GM12878 (cell line): ENCODE data around the gene ETS1. TPM values are rescaled to one million over a fixed set of nuclear protein-coding genes. Genes with fewer than 3 reads are reported as not detected.

Experiments
- CHD2 ChIP-seq: IDR thresholded peaks from 2 replicates; pipeline ENCODE4 v1.6.1; 2011; ENCODE audit warnings: low read depth, low read length, improper control_type of control experiment, borderline replicate concordance
- EZH2 ChIP-seq: IDR thresholded peaks from 2 replicates; pipeline ENCODE4 v1.6.1; 2012; ENCODE audit warnings: low read depth, mild to moderate bottlenecking, control low read depth, inconsistent platforms, low read length, borderline replicate concordance; ENCODE audit not compliant: control insufficient read depth
- MYB ChIP-seq: fragments of 150-350 bp; IDR thresholded peaks from 2 replicates; pipeline ENCODE4 v1.6.1; 2014; ENCODE audit warnings: mild to moderate bottlenecking, low read depth, low read length, borderline replicate concordance
- RCOR1 ChIP-seq: conservative IDR thresholded peaks from 2 replicates; pipeline ENCODE4 v1.6.1; 2012; ENCODE audit warnings: low read depth, low read length, improper control_type of control experiment
- SP1 ChIP-seq: IDR thresholded peaks from one replicate; pipeline ENCODE4 v1.6.1; 2011; ENCODE audit warnings: low read depth, low read length
- ZBTB40 ChIP-seq: fragments of 450-650 bp; IDR thresholded peaks from 2 replicates; pipeline ENCODE4 v1.6.1; 2016; ENCODE audit warnings: mild to moderate bottlenecking, moderate library complexity, borderline replicate concordance
- polyA plus RNA-seq, 11 experiments: library from polyadenylated mRNA; depleted of rRNA in 4 of 11; unstranded in 6 of 11; stranded (reverse) in 5 of 11; fragments of >200 nt; fragmentation: Nextera tagmentation in 4 of 11; fragmentation: Illumina TruSeq in 1 of 11; extraction: Ambion mirVana in 4 of 11; extraction: Trizol in 1 of 11; gene quantifications; 1 replicate in 1 of 11; 2 replicates in 10 of 11; pipeline versions ENCODE4 v1.2.1 to v1.2.3, GENCODE V29; 2011 to 2016; ENCODE audit warnings: inconsistent platforms in 2 of 11, missing spikeins in 2 of 11, low read depth in 1 of 11
- total RNA-seq, 4 experiments: library from RNA; depleted of rRNA in 3 of 4; stranded (reverse); fragments of >200 nt in 3 of 4; fragmentation: Illumina TruSeq in 1 of 4; extraction: Trizol in 1 of 4; gene quantifications; 2 replicates each; pipeline versions ENCODE4 v1.2.1 to v1.2.3, GENCODE V29; 2013 to 2021

The ETS1 gene
- total and polyA plus RNA-seq, 10 of the 15 experiments (the other 5 are each of a cell fraction or from before 2014, with no cell fraction given), result 12.5 to 112 (median 55.5) TPM

- no peak for TF ChIP-seq ZBTB40
- TF ChIP-seq CHD2, result no peak
- no peak for TF ChIP-seq MYB
- TF ChIP-seq SP1, result no peak
- no peak for TF ChIP-seq EZH2
- no peak for TF ChIP-seq RCOR1
Observed at GRCh38 chr11:128474036-128474874, 113.1 kb downstream of the ETS1 start (continued).
